ENCODE results near the gene NSUN4.

Gene NSUN4

GRCh38 chr1:46340404-46341221 lies at the start of gene NSUN4:
Gene NSUN4 (plus strand): TSS chr1:46340807. CDS start chr1:46340827, 20 bp downstream.
- Mint-ChIP-seq H3K27me3 (no peaks in the 10 kb centered on the region), H3K4me1 (peaks cover 39% of the 10 kb centered on the region), H3K36me3 (ENCODE audit: insufficient read depth) (peaks cover 19% of the 10 kb centered on the region), H3K27ac (ENCODE audit: low read depth) (peak within 1 kb of the TSS; percentile 98), H3K9me3 (no peaks in the 10 kb centered on the region), H3K4me3 (peak within 1 kb of the TSS; percentile 96)
- ATAC-seq (replicated peaks; ENCODE audit: extremely low read depth, poor library complexity, severe bottlenecking) (peak; percentile 91), DNase-seq (ENCODE audit: low spot score in 2 of 2) (peak; percentile 74 to 82)

DNA sequence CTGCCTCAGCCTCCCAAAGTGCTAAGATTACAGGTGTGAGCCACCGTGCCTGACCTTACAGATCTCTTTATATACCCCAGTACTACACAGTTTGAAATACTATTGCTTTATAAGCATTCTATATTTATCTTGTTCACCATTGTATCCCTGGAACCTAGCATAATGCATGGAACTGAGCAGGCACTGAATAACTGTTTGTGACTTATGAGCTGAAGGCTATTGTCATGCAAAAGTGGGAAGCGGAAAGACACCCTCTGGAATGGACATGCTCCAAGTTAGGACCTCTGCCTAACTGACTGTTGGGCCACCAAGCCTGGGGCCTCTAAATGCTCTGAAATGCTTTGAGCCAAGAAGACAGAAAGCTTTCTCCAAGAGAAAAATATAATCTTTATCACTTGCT lies 45.3 kb upstream of the NSUN4 start:
- DNase-seq (ENCODE audit: low spot score in 2 of 2) = no peak
- Mint-ChIP-seq H3K4me3 (no peak overlapping the region), H3K27ac (ENCODE audit: low read depth) (no peak overlapping the region), H3K27me3 (no peaks in the 10 kb centered on the region), H3K4me1 (peaks cover 2% of the 10 kb centered on the region), H3K9me3 (no peaks in the 10 kb centered on the region), H3K36me3 (ENCODE audit: insufficient read depth) (peaks cover 20% of the 10 kb centered on the region)
- ATAC-seq (replicated peaks; ENCODE audit: extremely low read depth, poor library complexity, severe bottlenecking) = no peak

DNA sequence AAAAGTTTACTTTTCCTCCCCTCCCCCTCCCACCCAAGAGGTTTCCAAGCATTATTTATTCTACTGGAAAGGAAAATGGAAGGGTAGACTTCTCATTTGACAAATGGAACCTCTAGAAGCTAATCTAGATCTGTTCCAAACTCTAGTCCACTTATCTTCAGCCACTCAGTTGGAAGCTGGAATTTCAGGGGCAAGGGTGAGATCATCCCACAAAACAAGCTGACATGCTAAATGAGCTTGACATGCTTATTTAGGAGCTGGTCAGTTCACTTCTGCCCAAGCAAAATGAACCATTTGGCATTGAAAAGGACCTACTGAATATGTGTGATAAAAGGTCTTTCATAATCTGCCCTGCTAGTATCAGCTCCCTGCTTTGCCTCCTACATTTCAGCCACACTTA lies 42.2 kb upstream of the NSUN4 start:
- no peaks in the 10 kb centered on the region for H3K27me3 Mint-ChIP-seq
- no peak for DNase-seq (ENCODE audit: low spot score in 2 of 2)
- ATAC-seq (replicated peaks; ENCODE audit: extremely low read depth, poor library complexity, severe bottlenecking) = no peak
- H3K9me3 Mint-ChIP-seq = no peaks in the 10 kb centered on the region
- H3K36me3 Mint-ChIP-seq (ENCODE audit: insufficient read depth) = peaks cover 32% of the 10 kb centered on the region
- peaks cover 19% of the 10 kb centered on the region for H3K4me1 Mint-ChIP-seq
- H3K27ac Mint-ChIP-seq (ENCODE audit: low read depth) = no peak overlapping the region
- H3K4me3 Mint-ChIP-seq = no peak overlapping the region

DNA sequence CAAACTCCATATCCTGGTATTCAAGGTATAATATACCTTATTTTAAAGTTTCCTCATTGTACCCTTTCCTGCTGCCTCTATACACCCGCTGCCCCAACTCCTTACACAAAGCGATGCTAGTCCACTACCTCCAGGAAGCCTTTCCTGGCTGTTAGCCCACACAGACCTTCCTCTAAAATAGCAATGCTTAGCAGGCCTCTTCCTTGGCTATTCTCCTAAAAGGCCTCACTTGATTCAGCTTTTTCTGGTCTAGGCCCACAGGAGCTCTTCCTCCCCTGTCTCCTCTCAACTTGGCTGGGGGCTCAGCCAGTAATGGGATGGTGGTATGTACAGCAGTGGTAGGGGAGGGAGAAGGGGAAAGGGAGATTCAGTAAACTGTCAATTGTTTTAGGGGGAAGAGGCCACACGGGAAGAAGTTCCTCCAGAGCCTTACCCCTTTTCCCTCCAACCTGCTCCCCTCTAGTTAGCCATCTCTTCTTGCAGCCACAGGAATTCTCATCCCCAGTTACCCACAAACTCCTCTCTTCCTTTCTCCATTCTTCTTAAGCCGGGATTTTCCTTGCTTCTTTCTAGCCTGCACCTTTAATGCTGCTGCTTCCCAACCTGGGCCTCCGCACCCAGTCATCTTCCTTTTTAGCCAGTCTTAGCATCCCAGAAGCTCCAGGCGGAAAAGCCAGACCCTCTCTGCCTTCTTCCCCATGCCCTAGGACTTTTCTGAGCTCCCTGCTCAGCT lies 39.8 kb upstream of the NSUN4 start:
- no peaks in the 10 kb centered on the region for H3K27me3 Mint-ChIP-seq
- H3K27ac Mint-ChIP-seq (ENCODE audit: low read depth) = peak overlapping the region; percentile 98
- DNase-seq (ENCODE audit: low spot score in 2 of 2) = no peak

DNA sequence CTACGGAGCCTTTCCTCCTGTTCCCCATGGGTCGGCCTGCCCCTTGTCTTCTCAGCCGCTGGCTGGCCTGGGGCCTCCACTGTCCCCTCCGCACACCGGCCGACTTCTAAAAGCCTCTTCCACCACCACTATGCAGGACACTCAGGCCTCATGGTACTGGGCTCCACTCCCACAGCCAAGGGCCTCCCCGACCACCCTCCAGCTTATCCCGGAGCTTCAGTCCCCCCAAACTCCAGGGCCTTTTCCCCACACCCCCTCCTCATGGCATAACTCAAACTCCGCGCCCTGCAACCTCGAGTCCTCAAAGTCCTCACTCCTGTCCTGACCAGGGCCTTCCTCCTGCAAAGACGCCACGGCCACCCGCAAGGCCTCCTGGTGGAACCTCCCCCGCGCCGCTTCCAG lies 39.2 kb upstream of the NSUN4 start:
- Mint-ChIP-seq H3K4me1 (peaks cover 37% of the 10 kb centered on the region), H3K4me3 (peak overlapping the region; percentile 99), H3K27me3 (no peaks in the 10 kb centered on the region), H3K27ac (ENCODE audit: low read depth) (peak overlapping the region; percentile 98), H3K9me3 (no peaks in the 10 kb centered on the region), H3K36me3 (ENCODE audit: insufficient read depth) (peaks cover 24% of the 10 kb centered on the region)
- no peak for DNase-seq (ENCODE audit: low spot score in 2 of 2)
- ATAC-seq (replicated peaks; ENCODE audit: extremely low read depth, poor library complexity, severe bottlenecking) = no peak

More for the DNA sequence above, 39.8 kb upstream of the NSUN4 start:
- Mint-ChIP-seq H3K36me3 (ENCODE audit: insufficient read depth) (peaks cover 24% of the 10 kb centered on the region), H3K9me3 (no peaks in the 10 kb centered on the region), H3K4me3 (peak overlapping the region; percentile 99), H3K4me1 (peaks cover 37% of the 10 kb centered on the region)
- ATAC-seq (replicated peaks; ENCODE audit: extremely low read depth, poor library complexity, severe bottlenecking) = no peak

- Mint-ChIP-seq H3K27me3 (no peaks in the 10 kb centered on the region), H3K27ac (ENCODE audit: low read depth) (peak overlapping the region; percentile 98), H3K36me3 (ENCODE audit: insufficient read depth) (peaks cover 18% of the 10 kb centered on the region), H3K4me1 (peaks cover 37% of the 10 kb centered on the region), H3K9me3 (no peaks in the 10 kb centered on the region), H3K4me3 (peak overlapping the region; percentile 99)
- peak; percentile 25 to 39 for DNase-seq (ENCODE audit: low spot score in 2 of 2)
- ATAC-seq (replicated peaks; ENCODE audit: extremely low read depth, poor library complexity, severe bottlenecking) = peak; percentile 11
These were observed 38.6 kb upstream of the NSUN4 start for GRCh38 chr1:46301808-46302640.

DNA sequence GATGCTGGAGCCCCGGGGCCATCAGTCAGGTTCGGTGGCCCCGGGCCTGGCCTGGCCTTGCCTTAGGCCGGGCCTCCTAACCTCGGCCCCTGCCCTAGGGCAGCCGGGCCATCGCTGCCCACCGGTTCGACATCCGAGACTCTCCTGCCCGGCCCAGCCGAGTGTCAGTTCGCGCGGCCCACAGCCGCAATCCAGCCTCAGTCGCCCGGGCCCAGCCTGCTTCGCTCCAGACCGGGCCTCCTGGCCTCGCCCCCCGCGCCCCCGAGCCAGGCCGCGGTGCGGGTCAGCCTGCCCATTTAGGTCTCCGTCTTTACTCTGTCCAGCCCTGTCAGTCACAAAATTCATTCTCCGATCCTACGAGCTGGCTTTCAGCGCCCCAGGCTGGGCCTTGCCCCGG lies 38.0 kb upstream of the NSUN4 start:
- H3K27ac Mint-ChIP-seq (ENCODE audit: low read depth) = peak overlapping the region; percentile 98
- H3K4me3 Mint-ChIP-seq = peak overlapping the region; percentile 99
- peak; percentile 29 to 37 for DNase-seq (ENCODE audit: low spot score in 2 of 2)
- ATAC-seq (replicated peaks; ENCODE audit: extremely low read depth, poor library complexity, severe bottlenecking) = peak; percentile 14
- no peaks in the 10 kb centered on the region for H3K9me3 Mint-ChIP-seq
- peaks cover 42% of the 10 kb centered on the region for H3K4me1 Mint-ChIP-seq
- peaks cover 18% of the 10 kb centered on the region for H3K36me3 Mint-ChIP-seq (ENCODE audit: insufficient read depth)
- H3K27me3 Mint-ChIP-seq = no peaks in the 10 kb centered on the region

GRCh38 chr1:46303038-46303871 lies 37.4 kb upstream of the NSUN4 start, which contains the start of the genes LRRC41 and UQCRH:
Gene LRRC41 (minus strand): TSS chr1:46303616. CDS start chr1:46303322, 294 bp downstream.
Gene UQCRH (plus strand): TSS chr1:46303698. CDS start chr1:46303767, 69 bp downstream.
- peak within 1 kb of the TSS; percentile 98 for H3K27ac Mint-ChIP-seq (ENCODE audit: low read depth)
- DNase-seq (ENCODE audit: low spot score in 2 of 2) (peak; percentile 92 to 94), ATAC-seq (replicated peaks; ENCODE audit: extremely low read depth, poor library complexity, severe bottlenecking) (peak; percentile 89)
- peak within 1 kb of the TSS; percentile 99 for H3K4me3 Mint-ChIP-seq
- peaks cover 20% of the 10 kb centered on the region for H3K36me3 Mint-ChIP-seq (ENCODE audit: insufficient read depth)
- peaks cover 48% of the 10 kb centered on the region for H3K4me1 Mint-ChIP-seq
- no peaks in the 10 kb centered on the region for H3K9me3 Mint-ChIP-seq
- H3K27me3 Mint-ChIP-seq = no peaks in the 10 kb centered on the region

- H3K9me3 Mint-ChIP-seq = no peaks in the 10 kb centered on the region
- peak overlapping the region; percentile 98 for H3K27ac Mint-ChIP-seq (ENCODE audit: low read depth)
- DNase-seq (ENCODE audit: low spot score in 2 of 2) (no peak), ATAC-seq (replicated peaks; ENCODE audit: extremely low read depth, poor library complexity, severe bottlenecking) (no peak)
- no peaks in the 10 kb centered on the region for H3K27me3 Mint-ChIP-seq
- peak overlapping the region; percentile 99 for H3K4me3 Mint-ChIP-seq
- peaks cover 26% of the 10 kb centered on the region for H3K36me3 Mint-ChIP-seq (ENCODE audit: insufficient read depth)
- peaks cover 54% of the 10 kb centered on the region for H3K4me1 Mint-ChIP-seq
These were observed 36.7 kb upstream of the NSUN4 start for GRCh38 chr1:46303872-46304326.

DNA sequence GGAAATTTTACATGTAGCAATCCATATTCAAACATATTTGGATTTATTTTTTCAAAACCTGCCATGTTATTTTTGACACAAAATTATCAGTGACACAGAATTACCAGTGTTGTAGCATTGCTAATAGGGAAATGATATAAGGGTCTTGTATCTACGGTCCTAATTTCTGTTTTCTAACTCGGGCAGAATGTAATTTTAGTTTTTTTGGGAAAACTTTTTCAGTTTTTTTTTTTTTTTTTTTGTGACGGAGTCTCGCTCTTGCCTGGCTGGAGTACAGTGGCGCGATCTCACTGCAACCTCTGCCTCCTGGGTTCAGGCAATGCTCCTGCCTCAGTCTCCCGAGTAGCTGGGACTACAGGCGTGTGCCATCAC lies 34.5 kb upstream of the NSUN4 start:
- Mint-ChIP-seq H3K9me3 (no peaks in the 10 kb centered on the region), H3K36me3 (ENCODE audit: insufficient read depth) (peaks cover 40% of the 10 kb centered on the region), H3K4me1 (peaks cover 46% of the 10 kb centered on the region), H3K4me3 (peak overlapping the region; percentile 99), H3K27me3 (no peaks in the 10 kb centered on the region), H3K27ac (ENCODE audit: low read depth) (no peak overlapping the region)
- DNase-seq (ENCODE audit: low spot score in 2 of 2) (no peak), ATAC-seq (replicated peaks; ENCODE audit: extremely low read depth, poor library complexity, severe bottlenecking) (no peak)

DNA sequence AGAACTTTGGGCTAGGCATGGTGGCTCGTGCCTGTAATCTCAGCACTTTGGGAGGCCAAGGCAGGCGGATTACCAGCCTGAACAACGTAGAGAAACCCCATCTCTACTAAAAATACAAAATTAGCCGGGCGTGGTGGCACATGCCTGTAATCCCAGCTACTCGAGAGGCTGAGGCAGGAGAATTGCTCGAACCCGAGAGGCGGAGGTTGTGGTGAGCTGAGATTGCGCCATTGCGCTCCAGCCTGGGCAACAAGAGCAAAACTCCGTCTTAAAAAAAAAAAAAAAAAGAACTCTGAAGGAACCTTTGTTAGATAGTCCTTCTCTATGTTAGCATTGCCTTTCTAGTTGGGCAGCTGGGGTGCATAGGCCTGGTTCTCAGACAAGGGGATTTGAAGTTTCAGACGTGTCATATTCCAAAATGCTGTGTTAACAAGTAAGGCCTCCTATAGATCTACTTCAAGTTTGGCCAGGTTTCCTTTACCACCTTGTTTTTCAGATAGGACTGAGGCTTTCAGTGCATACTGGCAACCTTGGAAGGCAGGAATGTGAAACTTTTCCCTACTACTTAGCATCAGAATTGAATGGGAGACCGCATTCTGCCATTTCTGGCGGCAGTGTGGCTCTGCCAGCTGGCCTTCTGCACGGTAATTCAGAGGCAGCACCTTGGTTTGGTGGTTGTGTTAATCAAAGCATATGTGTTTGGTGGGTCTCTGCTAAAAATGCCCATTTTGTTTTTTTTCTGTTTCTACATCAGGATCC lies 31.0 kb upstream of the NSUN4 start:
- no peaks in the 10 kb centered on the region for H3K27me3 Mint-ChIP-seq
- DNase-seq (ENCODE audit: low spot score in 2 of 2) = no peak
- H3K36me3 Mint-ChIP-seq (ENCODE audit: insufficient read depth) = peaks cover 60% of the 10 kb centered on the region
- H3K9me3 Mint-ChIP-seq = no peaks in the 10 kb centered on the region
- no peak for ATAC-seq (replicated peaks; ENCODE audit: extremely low read depth, poor library complexity, severe bottlenecking)
- peaks cover 26% of the 10 kb centered on the region for H3K4me1 Mint-ChIP-seq
- no peak overlapping the region for H3K4me3 Mint-ChIP-seq
- H3K27ac Mint-ChIP-seq (ENCODE audit: low read depth) = no peak overlapping the region

All from central memory CD8-positive, alpha-beta T cell (primary cell).